ENCODE measurements around the gene PRCP. TPM values are rescaled to one million over a fixed set of nuclear protein-coding genes. Genes with fewer than 3 reads are reported as not detected.

PRCP gene
- total RNA-seq, 3 donors from 2014 or later = 29.6 to 35.6 (median 30.8) TPM

DNA sequence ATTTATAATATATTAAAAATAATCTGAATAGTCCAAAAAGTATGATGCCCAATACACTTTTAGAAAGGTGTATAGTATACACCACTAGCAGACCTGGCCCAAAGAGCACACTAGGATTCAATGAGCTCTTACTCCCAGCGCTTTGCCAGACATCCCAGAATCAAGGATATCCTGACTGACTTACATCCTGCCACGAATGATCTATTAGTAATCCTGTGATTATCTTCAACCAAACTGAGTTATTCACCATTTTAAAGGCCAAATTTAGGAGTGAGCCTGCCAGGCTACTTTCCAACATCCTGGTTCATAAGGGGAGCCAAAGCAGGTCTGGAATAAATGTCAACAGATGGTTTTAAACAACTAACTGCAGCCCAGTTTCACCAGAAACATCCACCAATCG, 105.7 kb downstream of the PRCP start:
- Histone ChIP-seq H3K4me1 (ENCODE audit: low read depth) (no peaks in the 10 kb centered on the region), H3K4me3 (no peak overlapping the region), H3K36me3 (ENCODE audit: low read depth) (no peaks in the 10 kb centered on the region), H3K9me3 (no peaks in the 10 kb centered on the region)
- TF ChIP-seq, protein P1, sequence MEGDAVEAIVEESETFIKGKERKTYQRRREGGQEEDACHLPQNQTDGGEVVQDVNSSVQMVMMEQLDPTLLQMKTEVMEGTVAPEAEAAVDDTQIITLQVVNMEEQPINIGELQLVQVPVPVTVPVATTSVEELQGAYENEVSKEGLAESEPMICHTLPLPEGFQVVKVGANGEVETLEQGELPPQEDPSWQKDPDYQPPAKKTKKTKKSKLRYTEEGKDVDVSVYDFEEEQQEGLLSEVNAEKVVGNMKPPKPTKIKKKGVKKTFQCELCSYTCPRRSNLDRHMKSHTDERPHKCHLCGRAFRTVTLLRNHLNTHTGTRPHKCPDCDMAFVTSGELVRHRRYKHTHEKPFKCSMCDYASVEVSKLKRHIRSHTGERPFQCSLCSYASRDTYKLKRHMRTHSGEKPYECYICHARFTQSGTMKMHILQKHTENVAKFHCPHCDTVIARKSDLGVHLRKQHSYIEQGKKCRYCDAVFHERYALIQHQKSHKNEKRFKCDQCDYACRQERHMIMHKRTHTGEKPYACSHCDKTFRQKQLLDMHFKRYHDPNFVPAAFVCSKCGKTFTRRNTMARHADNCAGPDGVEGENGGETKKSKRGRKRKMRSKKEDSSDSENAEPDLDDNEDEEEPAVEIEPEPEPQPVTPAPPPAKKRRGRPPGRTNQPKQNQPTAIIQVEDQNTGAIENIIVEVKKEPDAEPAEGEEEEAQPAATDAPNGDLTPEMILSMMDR (IDR thresholded peaks at IDR 0.05) = no peak
- intact Hi-C loops (cut with DNase I, micrococcal nuclease) = no loop called here
- DNase-seq (no peak), ATAC-seq (no peak)

DNA sequence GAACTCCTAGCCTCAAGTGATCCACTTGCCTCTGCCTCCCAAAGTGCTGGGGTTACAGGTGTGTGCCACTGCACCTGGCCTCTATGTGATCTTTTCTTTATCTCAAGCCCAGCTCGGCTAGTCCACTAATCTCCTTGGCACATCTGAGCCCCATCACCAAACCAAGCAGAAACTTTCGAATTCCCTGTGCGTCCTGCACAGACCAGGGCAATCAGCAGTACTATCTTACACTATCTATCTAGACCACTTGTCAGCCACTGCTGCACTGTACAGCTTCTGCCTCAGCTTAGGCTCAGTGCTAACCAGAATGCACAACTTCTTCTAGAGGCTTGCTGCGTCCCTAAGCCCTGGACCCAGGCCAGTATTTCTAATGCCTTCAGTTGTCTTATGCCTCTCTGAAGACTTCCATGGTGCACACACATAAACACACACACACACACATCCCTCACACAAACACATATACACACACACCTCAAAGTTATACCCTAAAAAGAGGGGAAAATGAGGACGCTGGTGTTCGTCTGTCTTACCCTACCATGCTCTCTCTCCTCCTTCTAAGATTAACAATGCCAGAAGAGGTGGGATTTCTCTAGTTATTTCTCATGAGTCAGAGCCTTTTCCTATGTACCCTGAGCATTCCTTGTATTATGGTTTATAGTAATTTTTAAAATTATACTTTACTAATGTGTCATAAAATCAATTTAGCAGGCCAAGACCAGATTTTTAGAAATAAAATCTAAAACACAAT, 107.2 kb downstream of the PRCP start:
- ATAC-seq (no peak), DNase-seq (no peak)
- intact Hi-C loops (cut with DNase I, micrococcal nuclease) = no loop called here
- H3K36me3 ChIP-seq (ENCODE audit: low read depth) = no peaks in the 10 kb centered on the region
- H3K4me3 ChIP-seq = no peak overlapping the region
- H3K9me3 ChIP-seq = no peaks in the 10 kb centered on the region
- TF ChIP-seq, protein P1 (IDR thresholded peaks at IDR 0.05) = no peak
- no peaks in the 10 kb centered on the region for H3K4me1 ChIP-seq (ENCODE audit: low read depth)

DNA sequence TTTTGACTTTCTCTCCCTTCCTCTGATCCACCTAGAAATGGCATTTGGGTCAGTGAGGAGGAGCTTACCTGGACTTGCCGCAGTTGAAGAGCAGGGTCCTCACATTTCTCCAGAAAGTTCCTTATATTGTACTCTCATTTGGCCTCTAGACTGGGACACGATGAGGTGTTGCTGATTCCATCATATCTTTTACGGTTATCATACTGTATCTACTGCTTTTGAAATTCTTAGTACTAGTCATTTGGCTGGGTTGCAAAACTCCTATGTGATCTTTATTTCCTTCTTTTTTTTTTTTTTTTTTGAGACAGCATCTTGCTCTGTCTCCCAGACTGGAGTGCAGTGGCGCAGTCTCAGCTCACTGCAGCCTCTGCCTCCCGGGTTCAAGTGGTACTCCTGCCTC, 107.9 kb downstream of the PRCP start:
- DNase-seq (no peak), ATAC-seq (no peak)
- no peaks in the 10 kb centered on the region for H3K9me3 ChIP-seq
- H3K36me3 ChIP-seq (ENCODE audit: low read depth) = no peaks in the 10 kb centered on the region
- H3K4me3 ChIP-seq = no peak overlapping the region
- H3K4me1 ChIP-seq (ENCODE audit: low read depth) = no peaks in the 10 kb centered on the region
- intact Hi-C loops (cut with DNase I, micrococcal nuclease) = no loop called here
- TF ChIP-seq, protein P1 (IDR thresholded peaks at IDR 0.05) = no peak

DNA sequence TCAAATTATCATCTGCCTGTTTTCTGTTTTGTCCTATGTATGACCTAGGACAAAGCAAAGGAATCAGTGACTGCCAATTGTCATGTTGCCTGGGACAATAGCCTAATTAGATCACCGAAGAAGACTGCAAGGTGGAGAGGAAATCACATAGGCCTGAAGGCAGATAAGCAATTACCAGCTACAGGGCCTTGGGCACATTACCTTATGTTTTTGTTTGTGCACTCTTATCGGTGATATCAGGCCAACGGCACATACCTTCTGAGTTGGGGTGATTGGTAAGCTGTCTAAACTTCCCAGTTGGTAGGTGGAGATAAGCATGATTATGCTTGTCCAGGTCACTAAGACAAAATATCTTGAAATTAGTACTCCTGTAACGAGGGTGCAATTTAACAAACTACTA, 108.5 kb downstream of the PRCP start:
- intact Hi-C loops (cut with DNase I, micrococcal nuclease) = no loop called here
- no peak overlapping the region for H3K4me3 ChIP-seq

DNA sequence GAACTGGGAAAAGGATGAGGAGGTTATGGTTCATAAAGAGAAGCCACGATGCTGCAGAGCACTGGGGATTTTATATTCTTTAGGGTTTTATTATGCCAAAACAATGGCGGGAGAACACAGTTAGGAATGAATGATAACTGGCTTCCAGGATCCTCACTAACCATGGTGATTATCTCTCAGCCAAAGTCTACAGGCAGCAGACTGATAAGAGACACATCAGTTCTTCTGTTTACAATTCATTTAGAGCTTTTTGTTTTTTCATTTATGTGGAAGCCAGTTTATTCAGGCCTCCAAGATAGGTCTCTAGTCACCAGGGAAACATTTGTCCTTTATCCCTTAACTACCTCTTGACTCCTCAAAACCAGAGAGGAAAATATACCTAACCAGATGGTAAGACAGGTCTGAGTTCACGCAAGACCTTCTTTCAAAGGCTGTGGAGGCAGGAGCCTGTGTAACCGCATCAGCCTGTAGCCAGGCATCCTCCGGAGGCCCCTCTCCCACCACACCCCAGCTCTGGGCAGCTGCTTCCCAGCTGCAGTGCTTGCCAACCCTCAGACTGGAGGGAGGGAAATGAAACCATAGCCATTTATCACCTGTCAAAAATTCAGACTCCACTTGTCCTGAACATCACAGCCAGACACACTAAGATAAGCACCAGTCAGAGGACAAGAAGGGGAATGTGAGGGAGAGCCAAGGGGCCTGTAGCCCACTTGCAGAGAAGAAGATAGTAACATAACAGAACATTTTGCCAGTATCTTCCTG, 109.3 kb downstream of the PRCP start:
- no peaks in the 10 kb centered on the region for H3K4me1 ChIP-seq (ENCODE audit: low read depth)
- H3K9me3 ChIP-seq = no peaks in the 10 kb centered on the region
- H3K4me3 ChIP-seq = no peak overlapping the region
- TF ChIP-seq, protein P1 (IDR thresholded peaks at IDR 0.05) = no peak
- ATAC-seq (no peak), DNase-seq (no peak)
- intact Hi-C loops (cut with DNase I, micrococcal nuclease) = no loop called here
- no peaks in the 10 kb centered on the region for H3K36me3 ChIP-seq (ENCODE audit: low read depth)

More for the DNA sequence above, 108.5 kb downstream of the PRCP start:
- Histone ChIP-seq H3K4me1 (ENCODE audit: low read depth) (no peaks in the 10 kb centered on the region), H3K9me3 (no peaks in the 10 kb centered on the region), H3K36me3 (ENCODE audit: low read depth) (no peaks in the 10 kb centered on the region)
- DNase-seq (no peak), ATAC-seq (no peak)
- TF ChIP-seq, protein P1 (IDR thresholded peaks at IDR 0.05) = no peak
